ENCODE data around the gene CACNB2.

Gene CACNB2

GRCh38 chr10:18097524-18097923, 42.7 kb upstream of the CACNB2 start:
- Histone ChIP-seq H3K79me2 (ENCODE audit: control insufficient read depth, low read length) (no peaks in the 10 kb centered on the region), H3K4me2 (ENCODE audit: low read length) (no peak overlapping the region), H3K4me1 (ENCODE audit: control insufficient read depth, low read length) (0 out of 2 replicates have a peak, but pooled peaks cover 4% of the 10 kb centered on the region), H3F3A (ENCODE audit: control insufficient read depth, insufficient read depth) (no peaks in the 10 kb centered on the region), H3K27ac (ENCODE audit: low read depth, low read length) (no peak overlapping the region), H3K27me3 (ENCODE audit: control insufficient read depth, low read length) (no peaks in the 10 kb centered on the region), H3K4me3 (ENCODE audit: low read length) (no peak overlapping the region), H3K36me3 (ENCODE audit: control insufficient read depth, low read length) (no peaks in the 10 kb centered on the region), H3K9me3 (ENCODE audit: control insufficient read depth, insufficient read depth, low read length) (no peaks in the 10 kb centered on the region), H4K20me1 (ENCODE audit: control insufficient read depth, insufficient read depth, low read depth, low read length) (no peaks in the 10 kb centered on the region), H3K9me2 (replicated peaks; ENCODE audit: control insufficient read depth, low read length) (no peaks in the 10 kb centered on the region; the same call in 1 of the 2 replicates)
- no peak for TF ChIP-seq CTCF (IDR thresholded peaks at IDR 0.05; ENCODE audit: low read depth, low read length, poor library complexity, severe bottlenecking)
- no peak for TF ChIP-seq EZH2phosphoT487 (IDR thresholded peaks at IDR 0.05; ENCODE audit: borderline replicate concordance, low read length)

GRCh38 chr10:18098201-18098600, 42.0 kb upstream of the CACNB2 start:
- Histone ChIP-seq H3K4me2 (ENCODE audit: low read length) (no peak overlapping the region), H3K79me2 (ENCODE audit: control insufficient read depth, low read length) (no peaks in the 10 kb centered on the region), H3K9me2 (replicated peaks; ENCODE audit: control insufficient read depth, low read length) (no peaks in the 10 kb centered on the region; the same call in 1 of the 2 replicates), H3F3A (ENCODE audit: control insufficient read depth, insufficient read depth) (no peaks in the 10 kb centered on the region), H3K4me1 (ENCODE audit: control insufficient read depth, low read length) (0 out of 2 replicates have a peak, but pooled peaks cover 4% of the 10 kb centered on the region), H3K36me3 (ENCODE audit: control insufficient read depth, low read length) (no peaks in the 10 kb centered on the region), H3K4me3 (ENCODE audit: low read length) (no peak overlapping the region), H4K20me1 (ENCODE audit: control insufficient read depth, insufficient read depth, low read depth, low read length) (no peaks in the 10 kb centered on the region), H3K9me3 (ENCODE audit: control insufficient read depth, insufficient read depth, low read length) (no peaks in the 10 kb centered on the region), H3K27ac (ENCODE audit: low read depth, low read length) (no peak overlapping the region), H3K27me3 (ENCODE audit: control insufficient read depth, low read length) (no peaks in the 10 kb centered on the region)
- TF ChIP-seq EZH2phosphoT487 (IDR thresholded peaks at IDR 0.05; ENCODE audit: borderline replicate concordance, low read length) (no peak), CTCF (IDR thresholded peaks at IDR 0.05; ENCODE audit: low read depth, low read length, poor library complexity, severe bottlenecking) (no peak)

GRCh38 chr10:18099415-18099814, 40.8 kb upstream of the CACNB2 start:
- Histone ChIP-seq H3K79me2 (ENCODE audit: control insufficient read depth, low read length) (no peaks in the 10 kb centered on the region), H3K4me1 (ENCODE audit: control insufficient read depth, low read length) (0 out of 2 replicates have a peak, but pooled peaks cover 4% of the 10 kb centered on the region), H3K9me2 (replicated peaks; ENCODE audit: control insufficient read depth, low read length) (no peaks in the 10 kb centered on the region; the same call in 1 of the 2 replicates), H4K20me1 (ENCODE audit: control insufficient read depth, insufficient read depth, low read depth, low read length) (no peaks in the 10 kb centered on the region), H3K4me3 (ENCODE audit: low read length) (no peak overlapping the region), H3F3A (ENCODE audit: control insufficient read depth, insufficient read depth) (no peaks in the 10 kb centered on the region), H3K9me3 (ENCODE audit: control insufficient read depth, insufficient read depth, low read length) (no peaks in the 10 kb centered on the region), H3K36me3 (ENCODE audit: control insufficient read depth, low read length) (no peaks in the 10 kb centered on the region), H3K4me2 (ENCODE audit: low read length) (no peak overlapping the region), H3K27me3 (ENCODE audit: control insufficient read depth, low read length) (no peaks in the 10 kb centered on the region), H3K27ac (ENCODE audit: low read depth, low read length) (no peak overlapping the region)
- TF ChIP-seq EZH2phosphoT487 (IDR thresholded peaks at IDR 0.05; ENCODE audit: borderline replicate concordance, low read length) (no peak), CTCF (IDR thresholded peaks at IDR 0.05; ENCODE audit: low read depth, low read length, poor library complexity, severe bottlenecking) (no peak)

All from DOHH2 (cell line).